ENCODE measurements around the gene SLC4A4. TPM values are rescaled to one million over a fixed set of nuclear protein-coding genes. Genes with fewer than 3 reads are reported as not detected.

Gene SLC4A4
- total RNA-seq, 1 donor from 2014 or later, result 4.9 TPM

GRCh38 chr4:71356924-71357663, 18.3 kb downstream of the SLC4A4 start:
- TF ChIP-seq, protein P1, sequence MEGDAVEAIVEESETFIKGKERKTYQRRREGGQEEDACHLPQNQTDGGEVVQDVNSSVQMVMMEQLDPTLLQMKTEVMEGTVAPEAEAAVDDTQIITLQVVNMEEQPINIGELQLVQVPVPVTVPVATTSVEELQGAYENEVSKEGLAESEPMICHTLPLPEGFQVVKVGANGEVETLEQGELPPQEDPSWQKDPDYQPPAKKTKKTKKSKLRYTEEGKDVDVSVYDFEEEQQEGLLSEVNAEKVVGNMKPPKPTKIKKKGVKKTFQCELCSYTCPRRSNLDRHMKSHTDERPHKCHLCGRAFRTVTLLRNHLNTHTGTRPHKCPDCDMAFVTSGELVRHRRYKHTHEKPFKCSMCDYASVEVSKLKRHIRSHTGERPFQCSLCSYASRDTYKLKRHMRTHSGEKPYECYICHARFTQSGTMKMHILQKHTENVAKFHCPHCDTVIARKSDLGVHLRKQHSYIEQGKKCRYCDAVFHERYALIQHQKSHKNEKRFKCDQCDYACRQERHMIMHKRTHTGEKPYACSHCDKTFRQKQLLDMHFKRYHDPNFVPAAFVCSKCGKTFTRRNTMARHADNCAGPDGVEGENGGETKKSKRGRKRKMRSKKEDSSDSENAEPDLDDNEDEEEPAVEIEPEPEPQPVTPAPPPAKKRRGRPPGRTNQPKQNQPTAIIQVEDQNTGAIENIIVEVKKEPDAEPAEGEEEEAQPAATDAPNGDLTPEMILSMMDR (IDR thresholded peaks at IDR 0.05; ENCODE audit: unreplicated experiment), result no peak
- no peaks in the 10 kb centered on the region for H3K36me3 Mint-ChIP-seq
- no peak for DNase-seq (ENCODE audit: low spot score in 2 of 2, unreplicated experiment in 2 of 2)
- H3K27me3 Mint-ChIP-seq (ENCODE audit: low read depth), result no peaks in the 10 kb centered on the region
- H3K4me3 Mint-ChIP-seq, result no peak overlapping the region
- no peak overlapping the region for H3K27ac Mint-ChIP-seq
- peaks cover 18% of the 10 kb centered on the region for H3K4me1 Mint-ChIP-seq
- H3K9me3 Mint-ChIP-seq, result no peaks in the 10 kb centered on the region

DNA sequence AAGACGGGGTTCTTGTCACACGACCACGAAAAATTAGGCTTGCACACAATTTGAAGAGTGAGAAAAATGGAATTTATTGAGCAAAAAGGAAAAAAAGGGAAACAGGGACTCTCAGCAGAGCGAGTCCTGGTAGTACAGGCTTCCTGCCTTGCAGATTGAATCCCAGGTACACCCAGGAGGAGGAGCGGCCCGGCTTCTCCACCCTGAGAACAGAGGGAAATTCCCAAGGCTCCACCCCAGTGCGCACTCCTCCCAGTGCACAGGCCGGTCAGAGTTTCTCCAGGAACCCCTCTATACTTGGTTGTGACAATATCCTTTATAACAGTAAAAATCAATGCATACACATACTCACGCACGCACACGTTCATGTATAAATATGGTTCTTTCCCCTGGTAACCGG, 22.0 kb downstream of the SLC4A4 start:
- H3K27ac Mint-ChIP-seq, result no peak overlapping the region

DNA sequence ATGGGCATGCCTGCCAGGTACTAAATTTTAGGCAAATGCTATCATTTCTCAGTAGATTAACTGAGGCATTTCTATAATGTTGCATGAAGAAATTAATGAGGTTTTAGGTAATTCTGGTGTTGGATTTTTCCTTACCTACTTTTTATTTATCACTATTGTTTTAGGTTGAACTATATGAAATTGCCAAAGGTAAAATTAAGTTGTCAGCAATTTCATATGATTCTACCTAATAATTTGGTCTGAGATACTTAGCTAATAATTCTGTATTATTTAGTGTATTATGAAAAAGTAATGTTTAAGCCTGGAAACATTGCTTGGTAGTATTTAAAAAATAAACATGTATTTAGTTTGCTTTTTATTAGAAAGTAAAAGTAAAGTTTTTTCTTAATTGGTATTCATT, 22.7 kb downstream of the SLC4A4 start:
- Mint-ChIP-seq H3K4me1 (peaks cover 18% of the 10 kb centered on the region), H3K27me3 (ENCODE audit: low read depth) (no peaks in the 10 kb centered on the region), H3K9me3 (no peaks in the 10 kb centered on the region), H3K27ac (no peak overlapping the region), H3K36me3 (no peaks in the 10 kb centered on the region), H3K4me3 (no peak overlapping the region)
- DNase-seq (ENCODE audit: low spot score in 2 of 2, unreplicated experiment in 2 of 2), result no peak
- TF ChIP-seq, protein P1 (IDR thresholded peaks at IDR 0.05; ENCODE audit: unreplicated experiment), result no peak

More for the DNA sequence above, 22.0 kb downstream of the SLC4A4 start:
- Mint-ChIP-seq H3K36me3 (no peaks in the 10 kb centered on the region), H3K4me3 (no peak overlapping the region), H3K9me3 (no peaks in the 10 kb centered on the region), H3K4me1 (peaks cover 18% of the 10 kb centered on the region), H3K27me3 (ENCODE audit: low read depth) (no peaks in the 10 kb centered on the region)
- no peak for DNase-seq (ENCODE audit: low spot score in 2 of 2, unreplicated experiment in 2 of 2)
- TF ChIP-seq, protein P1 (IDR thresholded peaks at IDR 0.05; ENCODE audit: unreplicated experiment), result no peak

DNA sequence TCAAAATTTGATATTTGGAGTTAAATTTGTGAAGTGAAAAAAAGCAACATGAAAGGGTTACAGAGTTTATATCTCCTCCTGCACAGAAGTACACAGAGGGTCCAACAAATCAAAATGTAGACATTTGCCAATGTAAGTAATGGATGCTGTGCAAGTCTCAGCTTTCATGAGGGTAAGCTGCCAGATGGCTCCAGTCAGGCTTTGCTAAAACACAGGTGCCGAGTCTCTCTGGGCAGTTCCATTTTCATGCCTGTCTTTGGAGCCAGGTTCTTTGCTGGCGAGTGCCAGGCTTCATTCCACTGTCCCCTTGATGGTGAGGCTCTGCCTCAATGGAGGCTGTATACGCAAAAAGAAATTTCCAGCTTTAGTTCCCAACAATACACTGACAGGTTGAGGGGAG, 27.9 kb downstream of the SLC4A4 start:
- no peaks in the 10 kb centered on the region for H3K4me1 Mint-ChIP-seq
- H3K36me3 Mint-ChIP-seq, result no peaks in the 10 kb centered on the region
- no peaks in the 10 kb centered on the region for H3K9me3 Mint-ChIP-seq
- H3K27ac Mint-ChIP-seq, result no peak overlapping the region
- TF ChIP-seq, protein P1 (IDR thresholded peaks at IDR 0.05; ENCODE audit: unreplicated experiment), result no peak
- H3K4me3 Mint-ChIP-seq, result no peak overlapping the region
- DNase-seq (ENCODE audit: low spot score in 2 of 2, unreplicated experiment in 2 of 2), result no peak
- H3K27me3 Mint-ChIP-seq (ENCODE audit: low read depth), result no peaks in the 10 kb centered on the region

GRCh38 chr4:71367546-71367945, 28.7 kb downstream of the SLC4A4 start:
- Mint-ChIP-seq H3K27ac (no peak overlapping the region), H3K4me1 (peaks cover 5% of the 10 kb centered on the region), H3K9me3 (no peaks in the 10 kb centered on the region), H3K27me3 (ENCODE audit: low read depth) (no peaks in the 10 kb centered on the region), H3K4me3 (no peak overlapping the region), H3K36me3 (no peaks in the 10 kb centered on the region)
- TF ChIP-seq, protein P1 (IDR thresholded peaks at IDR 0.05; ENCODE audit: unreplicated experiment), result no peak
- DNase-seq (ENCODE audit: low spot score in 2 of 2, unreplicated experiment in 2 of 2), result no peak

Data from mesothelial cell of epicardium (in vitro differentiated cells).